Mucosa of stomach (tissue), 1 donor: ENCODE measurements around the gene NOD1.
"Not testable (repeated sequence)": the region's sequence is repeated elsewhere in the genome, so short reads cannot be mapped to it uniquely, and the experiment has no call there.

Experiments
- H3K27me3 ChIP-seq: one replicate; pipeline ENCODE4 v1.7.0; 2013; ENCODE audit warnings: mild to moderate bottlenecking, low read length; ENCODE audit not compliant: control insufficient read depth, insufficient read depth
- H3K36me3 ChIP-seq: one replicate; pipeline ENCODE4 v1.7.0; 2013; ENCODE audit warnings: low read length; ENCODE audit not compliant: control insufficient read depth, insufficient read depth
- H3K4me1 ChIP-seq: one replicate; pipeline ENCODE4 v1.7.0; 2013; ENCODE audit warnings: mild to moderate bottlenecking, low read length; ENCODE audit not compliant: control insufficient read depth, insufficient read depth
- H3K4me3 ChIP-seq: one replicate; pipeline ENCODE4 v1.7.0; 2013; ENCODE audit warnings: low read length
- H3K9ac ChIP-seq: one replicate; pipeline ENCODE4 v1.7.0; 2013; ENCODE audit warnings: mild to moderate bottlenecking, low read length, moderate library complexity
- H3K9me3 ChIP-seq: one replicate; pipeline ENCODE4 v1.7.0; 2013; ENCODE audit warnings: mild to moderate bottlenecking, low read length, moderate library complexity; ENCODE audit not compliant: control insufficient read depth
- donor health status: Pancreatic carcinoma.

The NOD1 gene

GRCh38 chr7:30502470-30503251, 24.1 kb upstream of the NOD1 start:
- Histone ChIP-seq H3K4me3 (no peak overlapping the region), H3K4me1 (peaks cover 18% of the 10 kb centered on the region)

DNA sequence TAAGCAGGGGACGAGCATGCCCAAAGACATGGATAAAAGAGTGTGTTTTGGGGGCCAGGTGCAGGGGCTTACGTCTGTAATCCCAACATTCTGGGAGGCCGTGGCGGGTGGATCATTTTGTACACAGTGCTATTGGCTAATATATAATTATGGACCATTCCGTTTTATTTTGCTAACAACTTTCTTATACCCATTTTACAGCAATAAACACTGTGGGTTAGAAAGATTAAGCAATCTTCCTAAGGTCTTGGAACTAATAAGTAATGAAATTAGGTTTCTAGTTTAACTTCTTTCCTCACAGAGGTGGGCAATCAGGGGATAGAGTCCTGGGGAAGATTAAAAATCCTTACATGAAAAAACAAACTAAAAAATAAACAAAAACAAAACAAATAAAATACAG, 22.7 kb upstream of the NOD1 start:
- H3K4me1 ChIP-seq, result peaks cover 18% of the 10 kb centered on the region
- H3K9me3 ChIP-seq, result no peaks in the 10 kb centered on the region
- no peaks in the 10 kb centered on the region for H3K27me3 ChIP-seq
- H3K4me3 ChIP-seq, result no peak overlapping the region
- no peak overlapping the region for H3K9ac ChIP-seq
- H3K36me3 ChIP-seq, result no peaks in the 10 kb centered on the region

More at GRCh38 chr7:30502470-30503251, 24.1 kb upstream of the NOD1 start:
- Histone ChIP-seq H3K36me3 (no peaks in the 10 kb centered on the region), H3K9me3 (no peaks in the 10 kb centered on the region), H3K27me3 (no peaks in the 10 kb centered on the region), H3K9ac (no peak overlapping the region)

DNA sequence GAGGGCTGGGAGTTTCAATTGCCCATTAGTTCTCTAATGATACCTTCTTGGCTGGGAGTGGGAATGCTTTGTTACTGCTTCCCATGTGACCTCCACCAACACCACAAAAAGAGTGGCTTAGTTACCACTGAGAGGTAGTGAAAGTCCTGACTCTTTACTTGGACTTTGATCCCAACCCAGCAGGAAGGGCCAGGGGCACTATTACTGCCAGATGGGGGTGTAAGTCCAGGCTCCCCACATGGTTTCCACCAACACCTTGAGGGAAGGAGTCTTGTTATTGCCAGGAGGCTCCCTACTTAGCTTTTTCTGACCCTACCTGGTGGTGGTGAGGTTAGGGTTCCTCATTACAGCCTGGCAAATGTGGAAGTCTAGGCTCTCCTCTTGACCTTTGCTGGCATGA, 14.6 kb upstream of the NOD1 start:
- no peaks in the 10 kb centered on the region for H3K36me3 ChIP-seq
- no peak overlapping the region for H3K4me3 ChIP-seq
- H3K9me3 ChIP-seq, result no peaks in the 10 kb centered on the region
- no peaks in the 10 kb centered on the region for H3K27me3 ChIP-seq
- H3K9ac ChIP-seq, result no peak overlapping the region
- H3K4me1 ChIP-seq, result no peaks in the 10 kb centered on the region

GRCh38 chr7:30491417-30491816, 12.8 kb upstream of the NOD1 start:
- Histone ChIP-seq H3K9ac (no peak overlapping the region), H3K4me1 (no peaks in the 10 kb centered on the region), H3K4me3 (no peak overlapping the region), H3K27me3 (no peaks in the 10 kb centered on the region), H3K9me3 (no peaks in the 10 kb centered on the region), H3K36me3 (no peaks in the 10 kb centered on the region)

GRCh38 chr7:30487371-30487770, 8.8 kb upstream of the NOD1 start:
- no peak overlapping the region for H3K9ac ChIP-seq
- no peak overlapping the region for H3K4me3 ChIP-seq
- H3K4me1 ChIP-seq, result no peaks in the 10 kb centered on the region
- H3K27me3 ChIP-seq, result no peaks in the 10 kb centered on the region
- H3K9me3 ChIP-seq, result no peaks in the 10 kb centered on the region
- no peaks in the 10 kb centered on the region for H3K36me3 ChIP-seq

GRCh38 chr7:30485667-30486066, 7.1 kb upstream of the NOD1 start:
- Histone ChIP-seq H3K9ac (no peak overlapping the region), H3K9me3 (no peaks in the 10 kb centered on the region), H3K4me3 (no peak overlapping the region), H3K36me3 (no peaks in the 10 kb centered on the region), H3K27me3 (no peaks in the 10 kb centered on the region), H3K4me1 (no peaks in the 10 kb centered on the region)

- peaks cover 15% of the 10 kb centered on the region for H3K4me1 ChIP-seq
- not testable (repeated sequence) for H3K9me3 ChIP-seq, H3K27me3 ChIP-seq, H3K4me3 ChIP-seq, H3K36me3 ChIP-seq, H3K9ac ChIP-seq
These were observed 2.8 kb upstream of the NOD1 start for GRCh38 chr7:30481416-30481815.

DNA sequence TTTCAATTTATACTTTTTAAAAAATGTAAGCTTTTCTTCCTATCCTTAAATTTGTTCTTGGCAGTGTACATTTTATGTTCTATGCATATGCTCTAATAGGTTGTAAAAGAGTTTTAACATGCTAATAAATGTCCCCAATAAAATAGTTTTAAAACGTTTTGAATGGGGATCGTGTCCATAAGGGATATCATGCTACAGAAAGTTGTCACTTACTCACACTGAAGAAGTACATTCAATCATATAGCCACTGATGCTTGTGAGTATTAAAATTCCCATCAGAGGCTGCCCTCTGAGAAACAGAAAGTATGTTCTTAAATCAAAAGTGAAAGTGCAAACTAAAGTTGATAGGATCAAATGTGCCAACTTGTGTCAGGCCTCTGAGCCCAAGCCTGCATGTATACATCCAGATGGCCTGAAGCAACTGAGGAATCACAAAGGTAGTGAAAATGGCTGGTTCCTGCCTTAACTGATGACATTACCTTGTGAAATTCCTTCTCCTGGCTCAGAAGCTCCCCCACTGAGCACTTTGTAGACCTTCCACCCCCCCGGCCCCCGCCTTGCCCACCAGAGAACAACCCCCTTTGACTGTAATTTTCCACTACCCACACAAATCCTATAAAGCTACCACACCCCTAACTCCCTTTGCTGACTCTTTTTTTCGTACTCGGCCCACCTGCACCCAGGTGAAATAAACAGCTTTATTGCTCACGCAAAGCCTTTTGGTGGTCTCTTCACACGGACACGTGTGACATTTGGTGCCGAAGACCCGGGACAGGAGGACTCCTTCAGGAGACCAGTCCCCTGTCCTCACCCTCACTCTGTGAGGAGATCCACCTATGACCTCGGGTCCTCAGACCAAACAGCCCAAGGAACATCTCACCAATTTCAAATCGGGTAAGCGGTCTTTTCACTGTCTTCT, 877 bp upstream of the NOD1 start:
- Histone ChIP-seq H3K4me3 (peak overlapping the region; percentile 32), H3K4me1 (peaks cover 29% of the 10 kb centered on the region), H3K27me3 (no peaks in the 10 kb centered on the region), H3K9ac (peak overlapping the region; percentile 70), H3K9me3 (no peaks in the 10 kb centered on the region), H3K36me3 (no peaks in the 10 kb centered on the region)

DNA sequence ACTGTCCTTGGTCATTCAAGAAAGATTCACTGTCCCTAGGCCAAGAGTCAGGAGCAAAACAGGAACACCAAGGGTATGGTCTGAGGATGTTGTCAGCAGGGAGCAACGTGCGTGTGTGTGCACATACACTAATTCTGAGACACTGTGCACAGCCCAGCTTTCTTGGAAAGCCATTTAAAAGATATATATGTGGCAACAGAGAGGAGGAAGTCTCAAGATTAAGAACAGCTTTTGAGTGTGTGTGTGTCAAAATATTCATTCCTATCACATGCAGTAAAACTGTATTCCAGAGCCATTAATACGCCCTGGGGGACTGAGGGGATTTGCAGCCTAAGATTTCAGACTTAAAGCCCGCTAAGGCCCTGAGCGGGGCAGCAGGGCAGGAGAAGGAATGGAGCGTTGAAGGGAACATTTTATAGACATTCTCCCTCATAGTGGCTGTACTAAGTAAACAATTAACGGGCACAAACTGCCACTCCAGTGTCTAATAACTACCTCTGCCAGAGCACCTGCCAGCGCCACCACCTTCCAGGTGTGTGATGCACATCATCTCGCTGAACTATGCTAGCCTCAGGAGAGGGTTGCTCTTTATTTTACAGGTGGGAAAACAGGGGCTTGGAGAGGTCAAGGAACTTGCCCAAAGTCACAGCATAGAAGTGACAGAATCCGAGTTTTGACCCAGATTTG, 2.0 kb downstream of the NOD1 start:
- no peaks in the 10 kb centered on the region for H3K36me3 ChIP-seq
- H3K9ac ChIP-seq, result no peak overlapping the region
- H3K4me3 ChIP-seq, result no peak overlapping the region
- H3K9me3 ChIP-seq, result no peaks in the 10 kb centered on the region
- no peaks in the 10 kb centered on the region for H3K27me3 ChIP-seq
- H3K4me1 ChIP-seq, result peaks cover 38% of the 10 kb centered on the region

DNA sequence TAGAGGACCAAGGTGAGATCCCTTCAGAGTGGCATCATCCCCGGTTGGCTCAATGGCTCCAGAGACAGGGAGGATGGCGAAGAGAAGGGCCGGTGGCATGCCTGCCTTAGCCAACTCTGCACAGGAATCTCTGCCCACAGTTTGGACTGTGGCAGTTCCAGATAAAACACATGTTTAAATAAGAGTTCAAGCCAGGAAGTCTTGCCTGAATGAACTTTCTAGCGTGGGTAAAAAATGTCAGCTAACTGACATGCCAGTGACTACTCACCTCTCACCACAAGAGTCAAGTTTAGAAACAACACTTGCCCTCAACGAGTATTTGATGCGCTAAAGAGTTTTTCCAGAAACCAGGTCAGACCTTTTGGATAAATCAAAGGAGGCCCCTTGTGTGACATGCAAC, 3.0 kb downstream of the NOD1 start:
- H3K4me3 ChIP-seq, result no peak overlapping the region
- no peak overlapping the region for H3K9ac ChIP-seq
- H3K36me3 ChIP-seq, result no peaks in the 10 kb centered on the region
- no peaks in the 10 kb centered on the region for H3K27me3 ChIP-seq
- H3K9me3 ChIP-seq, result no peaks in the 10 kb centered on the region
- peaks cover 48% of the 10 kb centered on the region for H3K4me1 ChIP-seq

DNA sequence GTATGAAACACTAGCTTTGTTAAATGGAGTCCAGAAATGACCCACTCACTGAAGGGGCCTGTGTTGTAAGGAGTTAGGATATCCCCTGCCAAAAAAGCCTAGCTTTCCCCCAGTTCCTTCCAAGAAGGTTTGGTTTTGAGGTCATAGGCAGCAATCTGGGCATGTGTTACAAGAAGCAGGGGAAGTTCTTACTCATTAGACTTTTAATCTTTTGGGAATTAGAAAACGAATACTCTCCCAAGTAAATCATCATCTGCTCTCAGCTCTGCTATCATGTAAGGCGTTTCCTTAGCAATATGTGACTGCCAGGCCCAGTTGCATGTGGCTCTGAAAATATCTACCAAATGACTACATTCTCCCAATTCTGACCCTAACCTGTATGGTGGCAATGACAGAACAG, 3.7 kb downstream of the NOD1 start:
- H3K9ac ChIP-seq, result no peak overlapping the region
- H3K4me1 ChIP-seq, result peaks cover 51% of the 10 kb centered on the region
- no peaks in the 10 kb centered on the region for H3K27me3 ChIP-seq
- no peaks in the 10 kb centered on the region for H3K36me3 ChIP-seq
- H3K9me3 ChIP-seq, result no peaks in the 10 kb centered on the region
- no peak overlapping the region for H3K4me3 ChIP-seq

- no peak overlapping the region for H3K9ac ChIP-seq
These were observed 4.1 kb downstream of the NOD1 start for GRCh38 chr7:30474485-30474884.

More at GRCh38 chr7:30474485-30474884, 4.1 kb downstream of the NOD1 start:
- no peaks in the 10 kb centered on the region for H3K27me3 ChIP-seq
- no peaks in the 10 kb centered on the region for H3K36me3 ChIP-seq
- H3K4me1 ChIP-seq, result peaks cover 55% of the 10 kb centered on the region
- H3K9me3 ChIP-seq, result no peaks in the 10 kb centered on the region
- H3K4me3 ChIP-seq, result no peak overlapping the region
